ENCODE data around the gene LZTR1. TPM values are rescaled to one million over a fixed set of nuclear protein-coding genes. Genes with fewer than 3 reads are reported as not detected.

LZTR1 gene
- total and polyA plus RNA-seq, 2 of the 4 experiments (the other 2 are of a cell fraction): 22.8 to 41.3 TPM

DNA sequence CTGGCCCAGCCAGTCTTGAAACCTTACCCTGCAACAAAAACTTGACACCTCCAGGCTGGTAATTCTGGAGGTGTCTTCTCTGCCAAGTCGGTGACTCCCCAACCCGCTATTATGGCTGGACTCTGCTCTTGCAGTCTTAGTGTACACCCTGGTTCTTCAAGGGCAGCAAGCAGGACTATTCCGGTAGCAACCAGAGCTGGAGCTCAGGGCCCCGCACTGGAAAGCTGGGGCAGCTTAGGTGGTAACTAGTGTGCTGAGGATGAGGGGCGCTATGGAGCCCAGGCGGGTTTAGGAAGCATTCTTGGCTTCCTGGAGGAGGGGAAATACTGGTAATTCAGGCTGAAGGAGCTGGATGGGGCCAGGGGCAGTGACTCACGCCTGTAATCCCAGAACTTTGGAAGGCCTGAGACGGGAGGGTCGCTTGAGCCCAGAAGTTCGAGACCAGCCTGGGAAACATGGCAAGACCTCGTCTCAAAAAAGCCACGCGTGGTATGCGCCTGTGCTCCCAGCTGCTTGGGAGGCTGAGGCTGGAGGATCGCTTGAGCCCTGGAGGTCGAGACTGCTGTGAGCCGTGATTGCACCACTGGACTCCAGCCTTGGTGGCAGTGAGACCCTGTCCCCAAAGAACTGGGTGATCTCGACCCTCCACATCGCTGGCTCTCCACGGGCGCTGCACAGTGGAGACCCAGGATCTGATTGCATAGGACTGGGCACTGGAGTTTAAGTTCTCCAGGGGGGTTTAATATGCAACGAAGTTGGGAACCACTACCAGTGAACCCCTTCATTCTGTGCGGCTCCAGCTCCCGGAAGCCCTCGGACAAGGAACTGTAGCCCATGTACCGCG lies 25.6 kb upstream of the LZTR1 start:
- intact Hi-C loops (cut with micrococcal nuclease): loop anchor here (10.0 kb wide), 2 partner anchors 72 to 152 kb away; no protein-coding TSS in a partner anchor
- dilution Hi-C loops (cut with HindIII; ENCODE audit: low sequenced_read_pairs, unreplicated experiment): no loop called here
- no peak overlapping the region for H3K4ac ChIP-seq (ENCODE audit: low read depth, low read length)
- no peaks in the 10 kb centered on the region for H3K27me3 ChIP-seq (ENCODE audit: control insufficient read depth, insufficient read depth, low read length)
- H3K4me2 ChIP-seq (ENCODE audit: low read depth, low read length): peak overlapping the region; percentile 24
- H4K8ac ChIP-seq (ENCODE audit: low read depth in 2 of 2, low read length in 2 of 2): peak overlapping the region in 1 of 2 experiments; percentile 24; a peak in 2 of 4 replicates
- H4K20me1 ChIP-seq (ENCODE audit: insufficient read depth, low read length): peaks cover 31% of the 10 kb centered on the region; the same call in 1 of the 2 replicates
- H2AFZ ChIP-seq (replicated peaks; ENCODE audit: low read length, poor library complexity): peak overlapping the region; percentile 78
- H3K9ac ChIP-seq (ENCODE audit: low read depth, low read length): no peak overlapping the region
- H3K23ac ChIP-seq (ENCODE audit: low read depth, low read length): peak overlapping the region; percentile 12; the same call in 1 of the 2 replicates
- H3K79me1 ChIP-seq (ENCODE audit: low read depth in 1 of 2, low read length in 2 of 2): peaks cover 12 to 47% of the 10 kb centered on the region in 2 experiments
- H3K36me3 ChIP-seq (ENCODE audit: control insufficient read depth, insufficient read depth, low read length): peaks cover 23% of the 10 kb centered on the region
- WGBS, 2 experiments (ENCODE audit: extremely low coverage in 2 of 2, insufficient read length in 1 of 2): 28% methylated on average over 8 of the region's 27 CpGs; no CpG with 5 or more reads in 1 of the 2 experiments
- ATAC-seq (ENCODE audit: low read depth): peak; percentile 7
- H4K91ac ChIP-seq (ENCODE audit: insufficient read depth, low read depth, low read length): no peak overlapping the region; the same call in 1 of the 2 replicates
- in situ Hi-C loops (cut with MboI; ENCODE audit: low sequenced_read_pairs): no loop called here
- no peak overlapping the region for H3K18ac ChIP-seq (ENCODE audit: low read depth, low read length)
- H3K27ac ChIP-seq (ENCODE audit: insufficient read depth, low read length): no peak overlapping the region
- H3K14ac ChIP-seq (replicated peaks; ENCODE audit: low read depth, low read length): no peak overlapping the region
- no peak overlapping the region for H2BK120ac ChIP-seq (ENCODE audit: low read depth, low read length)
- peak overlapping the region; percentile 27; the same call in 1 of the 2 replicates for H2AK5ac ChIP-seq (ENCODE audit: low read depth, low read length)
- no peak overlapping the region for H2BK15ac ChIP-seq (ENCODE audit: low read depth, low read length)
- H2BK20ac ChIP-seq (ENCODE audit: low read depth, low read length): no peak overlapping the region
- no peak overlapping the region for H3K56ac ChIP-seq (ENCODE audit: extremely low read depth, insufficient read depth, low read length)
- peaks cover 6% of the 10 kb centered on the region; the same call in 1 of the 2 replicates for H3K4me1 ChIP-seq (ENCODE audit: control insufficient read depth, insufficient read depth, low read length)
- H2AK9ac ChIP-seq (replicated peaks; ENCODE audit: low read depth, low read length, poor library complexity): peak overlapping the region; percentile 79
- H4K5ac ChIP-seq (ENCODE audit: low read depth, low read length): no peak overlapping the region; the same call in 1 of the 2 replicates
- ChIA-PET CTCF (interaction anchor here (0.5 kb wide), 1 partner anchor 93 kb away, joined by 5 read pairs; no protein-coding TSS in a partner anchor), POLR2A (ENCODE audit: unreplicated experiment) (no interaction called here)
- peaks cover 11% of the 10 kb centered on the region for H3K9me1 ChIP-seq (ENCODE audit: insufficient read depth, low read length)
- no peak overlapping the region for H2BK5ac ChIP-seq (ENCODE audit: low read depth, low read length, poor library complexity, severe bottlenecking)
- DNase-seq: peak; percentile 25
- no peaks in the 10 kb centered on the region for H3K9me3 ChIP-seq (ENCODE audit: control insufficient read depth, insufficient read depth, low read length)
- BruUV-seq (replicated peaks): no TSS peak
- peak overlapping the region; percentile 51 for H3K4me3 ChIP-seq (ENCODE audit: insufficient read depth, low read depth, low read length)
- no peak for TF ChIP-seq CEBPB (IDR thresholded peaks at IDR 0.05; ENCODE audit: low read depth, low read length)
- TF ChIP-seq MAZ (IDR thresholded peaks at IDR 0.05; ENCODE audit: borderline replicate concordance, low read depth, low read length): no peak
- TF ChIP-seq SMC3 (IDR thresholded peaks at IDR 0.05; ENCODE audit: low read depth, low read length): no peak
- TF ChIP-seq RFX5 (IDR thresholded peaks at IDR 0.05; ENCODE audit: low read depth, low read length): no peak
- TF ChIP-seq MAFK (IDR thresholded peaks at IDR 0.05; ENCODE audit: low read depth, low read length): no peak
- TF ChIP-seq, protein P1, sequence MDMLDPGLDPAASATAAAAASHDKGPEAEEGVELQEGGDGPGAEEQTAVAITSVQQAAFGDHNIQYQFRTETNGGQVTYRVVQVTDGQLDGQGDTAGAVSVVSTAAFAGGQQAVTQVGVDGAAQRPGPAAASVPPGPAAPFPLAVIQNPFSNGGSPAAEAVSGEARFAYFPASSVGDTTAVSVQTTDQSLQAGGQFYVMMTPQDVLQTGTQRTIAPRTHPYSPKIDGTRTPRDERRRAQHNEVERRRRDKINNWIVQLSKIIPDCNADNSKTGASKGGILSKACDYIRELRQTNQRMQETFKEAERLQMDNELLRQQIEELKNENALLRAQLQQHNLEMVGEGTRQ (IDR thresholded peaks at IDR 0.05; ENCODE audit: low read depth, low read length): no peak
- TF ChIP-seq FOS (IDR thresholded peaks at IDR 0.05; ENCODE audit: low read depth, low read length): no peak
- TF ChIP-seq MXI1 (IDR thresholded peaks at IDR 0.05; ENCODE audit: borderline replicate concordance, low read depth, low read length): no peak
- TF ChIP-seq, protein P2, sequence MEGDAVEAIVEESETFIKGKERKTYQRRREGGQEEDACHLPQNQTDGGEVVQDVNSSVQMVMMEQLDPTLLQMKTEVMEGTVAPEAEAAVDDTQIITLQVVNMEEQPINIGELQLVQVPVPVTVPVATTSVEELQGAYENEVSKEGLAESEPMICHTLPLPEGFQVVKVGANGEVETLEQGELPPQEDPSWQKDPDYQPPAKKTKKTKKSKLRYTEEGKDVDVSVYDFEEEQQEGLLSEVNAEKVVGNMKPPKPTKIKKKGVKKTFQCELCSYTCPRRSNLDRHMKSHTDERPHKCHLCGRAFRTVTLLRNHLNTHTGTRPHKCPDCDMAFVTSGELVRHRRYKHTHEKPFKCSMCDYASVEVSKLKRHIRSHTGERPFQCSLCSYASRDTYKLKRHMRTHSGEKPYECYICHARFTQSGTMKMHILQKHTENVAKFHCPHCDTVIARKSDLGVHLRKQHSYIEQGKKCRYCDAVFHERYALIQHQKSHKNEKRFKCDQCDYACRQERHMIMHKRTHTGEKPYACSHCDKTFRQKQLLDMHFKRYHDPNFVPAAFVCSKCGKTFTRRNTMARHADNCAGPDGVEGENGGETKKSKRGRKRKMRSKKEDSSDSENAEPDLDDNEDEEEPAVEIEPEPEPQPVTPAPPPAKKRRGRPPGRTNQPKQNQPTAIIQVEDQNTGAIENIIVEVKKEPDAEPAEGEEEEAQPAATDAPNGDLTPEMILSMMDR (conservative IDR thresholded peaks at IDR 0.05; ENCODE audit: low read depth, low read length): no peak
- TF ChIP-seq, protein P3, sequence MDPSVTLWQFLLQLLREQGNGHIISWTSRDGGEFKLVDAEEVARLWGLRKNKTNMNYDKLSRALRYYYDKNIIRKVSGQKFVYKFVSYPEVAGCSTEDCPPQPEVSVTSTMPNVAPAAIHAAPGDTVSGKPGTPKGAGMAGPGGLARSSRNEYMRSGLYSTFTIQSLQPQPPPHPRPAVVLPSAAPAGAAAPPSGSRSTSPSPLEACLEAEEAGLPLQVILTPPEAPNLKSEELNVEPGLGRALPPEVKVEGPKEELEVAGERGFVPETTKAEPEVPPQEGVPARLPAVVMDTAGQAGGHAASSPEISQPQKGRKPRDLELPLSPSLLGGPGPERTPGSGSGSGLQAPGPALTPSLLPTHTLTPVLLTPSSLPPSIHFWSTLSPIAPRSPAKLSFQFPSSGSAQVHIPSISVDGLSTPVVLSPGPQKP (IDR thresholded peaks at IDR 0.05; ENCODE audit: borderline replicate concordance, low read depth, low read length): no peak
- TF ChIP-seq CHD1 (IDR thresholded peaks at IDR 0.05; ENCODE audit: low read depth, low read length): no peak
- TF ChIP-seq NFE2L2 (IDR thresholded peaks at IDR 0.05; ENCODE audit: low read depth, low read length): no peak
- no peak for TF ChIP-seq BHLHE40 (IDR thresholded peaks at IDR 0.05; ENCODE audit: low read depth, low read length)
